ES-I3 (cell line): ENCODE results near the gene PVRIG.
"Not testable (repeated sequence)": the region's sequence is repeated elsewhere in the genome, so short reads cannot be mapped to it uniquely, and the experiment has no call there.

Experiments
- H3K36me3 ChIP-seq: 2 replicates; pipeline ENCODE4 v1.6.1; 2013; ENCODE audit warnings: mild to moderate bottlenecking, low read length, control low read depth, moderate library complexity; ENCODE audit not compliant: insufficient read depth
- H3K4me1 ChIP-seq: 2 replicates; pipeline ENCODE4 v1.6.1; 2013; ENCODE audit warnings: mild to moderate bottlenecking, control low read depth, low read length; ENCODE audit not compliant: insufficient read depth
- H3K9ac ChIP-seq: 2 replicates; pipeline ENCODE4 v1.6.1; 2013; ENCODE audit warnings: low read depth, mild to moderate bottlenecking, low read length, moderate library complexity
- H3K9me3 ChIP-seq: 2 replicates; pipeline ENCODE4 v1.6.1; 2013; ENCODE audit warnings: mild to moderate bottlenecking, low read length, moderate library complexity; ENCODE audit not compliant: control insufficient read depth, insufficient read depth

The PVRIG gene

GRCh38 chr7:100243385-100243784, 23.6 kb downstream of the PVRIG start:
- H3K9ac ChIP-seq, H3K4me1 ChIP-seq, H3K9me3 ChIP-seq, H3K36me3 ChIP-seq: not testable (repeated sequence)

GRCh38 chr7:100244988-100245605, 25.3 kb downstream of the PVRIG start:
- H3K4me1 ChIP-seq, H3K9ac ChIP-seq: not testable (repeated sequence)

GRCh38 chr7:100246121-100246864, 26.5 kb downstream of the PVRIG start:
- H3K9me3 ChIP-seq, H3K4me1 ChIP-seq, H3K9ac ChIP-seq, H3K36me3 ChIP-seq: not testable (repeated sequence)

More at GRCh38 chr7:100244988-100245605, 25.3 kb downstream of the PVRIG start:
- not testable (repeated sequence) for H3K9me3 ChIP-seq, H3K36me3 ChIP-seq

GRCh38 chr7:100246865-100247137, 27.1 kb downstream of the PVRIG start:
- not testable (repeated sequence) for H3K36me3 ChIP-seq, H3K9me3 ChIP-seq, H3K9ac ChIP-seq, H3K4me1 ChIP-seq

DNA sequence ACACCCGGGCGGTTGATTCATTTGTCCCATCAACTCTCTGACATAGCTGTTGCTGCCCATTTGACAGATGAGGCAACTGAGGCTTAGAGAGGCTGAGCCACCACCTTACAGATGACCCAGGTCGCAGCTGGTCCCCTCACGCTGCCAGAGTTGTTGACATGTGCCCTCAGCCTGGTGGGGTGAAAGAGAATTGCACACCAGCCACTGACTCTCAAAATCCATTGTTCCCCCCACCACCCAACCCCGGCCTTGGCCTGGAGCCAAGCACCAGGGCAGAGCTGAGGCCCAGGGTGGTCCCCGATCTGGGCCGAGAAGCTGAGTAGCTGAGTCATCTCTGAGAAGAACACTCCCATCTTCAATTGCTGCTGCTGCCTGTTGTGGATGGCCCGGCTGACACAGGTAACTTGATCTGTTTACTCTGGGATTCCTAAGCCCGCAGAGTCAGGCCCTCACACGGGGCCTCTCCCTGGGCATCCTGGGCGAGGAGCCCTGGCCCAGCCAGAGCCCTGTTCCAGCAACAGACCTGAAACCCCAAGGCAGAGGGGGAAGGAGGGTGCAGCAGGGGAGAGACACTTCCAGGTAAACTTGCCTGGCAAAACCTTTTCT, 27.5 kb downstream of the PVRIG start:
- no peak overlapping the region for H3K9ac ChIP-seq
- H3K4me1 ChIP-seq: peaks cover 9% of the 10 kb centered on the region; the same call in 1 of the 2 replicates
- no peaks in the 10 kb centered on the region for H3K9me3 ChIP-seq
- no peaks in the 10 kb centered on the region for H3K36me3 ChIP-seq

DNA sequence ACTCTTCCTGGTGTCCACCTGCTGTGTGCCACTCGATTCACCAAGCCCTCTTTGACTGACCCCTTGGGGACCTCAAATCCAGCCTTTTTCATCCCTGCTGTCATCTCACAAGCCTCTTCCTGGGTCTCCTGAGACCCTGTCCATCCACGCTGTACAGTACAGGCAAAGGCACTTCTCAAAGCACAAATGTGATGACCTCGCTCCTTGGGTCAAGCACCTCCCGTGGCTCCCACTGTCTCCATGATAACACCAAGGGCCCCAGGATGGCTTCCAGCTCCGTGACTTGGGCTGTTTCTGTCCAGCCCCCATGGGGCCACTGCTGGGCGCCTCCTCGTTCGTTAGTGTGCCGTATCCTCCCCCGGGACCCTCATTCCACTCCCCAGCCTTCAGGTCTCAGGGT, 28.7 kb downstream of the PVRIG start:
- H3K4me1 ChIP-seq: peaks cover 9% of the 10 kb centered on the region; the same call in 1 of the 2 replicates

GRCh38 chr7:100257017-100257416, 37.3 kb downstream of the PVRIG start:
- no peaks in the 10 kb centered on the region for H3K4me1 ChIP-seq
- no peaks in the 10 kb centered on the region for H3K36me3 ChIP-seq
- H3K9me3 ChIP-seq: no peaks in the 10 kb centered on the region

More for the DNA sequence above, 28.7 kb downstream of the PVRIG start:
- H3K9me3 ChIP-seq: no peaks in the 10 kb centered on the region
- no peak overlapping the region for H3K9ac ChIP-seq
- H3K36me3 ChIP-seq: no peaks in the 10 kb centered on the region

DNA sequence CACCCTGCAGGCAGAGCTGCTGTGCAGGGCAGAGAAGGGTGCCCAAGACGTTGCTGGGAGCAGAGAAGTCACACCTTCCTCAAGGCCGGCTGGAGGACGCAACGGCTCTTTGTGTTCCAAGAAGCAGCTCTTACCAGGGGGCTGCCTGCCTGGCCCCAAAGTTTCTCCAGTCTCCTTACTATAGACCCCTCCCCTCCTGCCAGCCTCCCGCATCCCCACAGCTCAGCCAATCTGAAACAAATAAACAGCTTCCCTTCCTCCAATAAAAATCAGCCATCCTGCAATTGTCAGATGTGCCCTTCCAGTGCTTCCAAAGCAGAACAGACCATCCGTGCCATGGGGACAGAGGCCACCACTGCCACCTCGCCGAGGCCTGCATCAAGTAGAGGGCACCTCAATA, 40.2 kb downstream of the PVRIG start:
- H3K9ac ChIP-seq, H3K9me3 ChIP-seq, H3K36me3 ChIP-seq, H3K4me1 ChIP-seq: not testable (repeated sequence)

More at GRCh38 chr7:100257017-100257416, 37.3 kb downstream of the PVRIG start:
- no peak overlapping the region for H3K9ac ChIP-seq

- not testable (repeated sequence) for H3K9ac ChIP-seq, H3K4me1 ChIP-seq, H3K9me3 ChIP-seq, H3K36me3 ChIP-seq
These were observed 43.1 kb downstream of the PVRIG start for GRCh38 chr7:100262896-100263295.

- not testable (repeated sequence) for H3K9me3 ChIP-seq, H3K36me3 ChIP-seq, H3K9ac ChIP-seq
- H3K4me1 ChIP-seq: peaks cover 11% of the 10 kb centered on the region
These were observed 44.5 kb downstream of the PVRIG start for GRCh38 chr7:100264223-100264622.

DNA sequence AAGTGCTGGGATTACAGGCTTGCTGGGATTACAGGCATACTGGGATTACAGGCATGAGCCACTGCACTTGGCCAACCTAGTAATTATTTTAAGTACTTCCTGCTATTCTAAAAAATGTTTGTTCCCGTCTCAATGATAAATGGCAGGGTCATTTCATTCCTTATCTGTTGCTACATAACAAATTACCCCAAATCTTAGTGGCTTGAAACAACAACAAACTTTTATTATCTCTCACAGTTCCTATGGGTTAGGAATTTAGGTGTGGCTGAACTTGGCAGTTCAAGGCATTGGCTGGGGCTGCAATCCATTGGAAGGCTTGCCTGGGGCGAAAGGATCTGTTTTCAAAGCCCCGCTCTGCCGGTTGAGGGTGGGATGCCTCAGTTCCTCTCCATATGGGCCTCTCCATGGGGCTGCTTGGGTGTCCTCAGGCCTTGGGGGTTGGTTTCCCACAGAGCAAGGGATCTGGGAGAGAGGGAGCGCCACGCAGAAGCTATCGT, 45.0 kb downstream of the PVRIG start:
- H3K9me3 ChIP-seq, H3K36me3 ChIP-seq, H3K9ac ChIP-seq: not testable (repeated sequence)
- H3K4me1 ChIP-seq: peaks cover 14% of the 10 kb centered on the region

GRCh38 chr7:100265851-100266250, 46.1 kb downstream of the PVRIG start:
- not testable (repeated sequence) for H3K9me3 ChIP-seq, H3K9ac ChIP-seq, H3K36me3 ChIP-seq
- H3K4me1 ChIP-seq: peaks cover 14% of the 10 kb centered on the region

DNA sequence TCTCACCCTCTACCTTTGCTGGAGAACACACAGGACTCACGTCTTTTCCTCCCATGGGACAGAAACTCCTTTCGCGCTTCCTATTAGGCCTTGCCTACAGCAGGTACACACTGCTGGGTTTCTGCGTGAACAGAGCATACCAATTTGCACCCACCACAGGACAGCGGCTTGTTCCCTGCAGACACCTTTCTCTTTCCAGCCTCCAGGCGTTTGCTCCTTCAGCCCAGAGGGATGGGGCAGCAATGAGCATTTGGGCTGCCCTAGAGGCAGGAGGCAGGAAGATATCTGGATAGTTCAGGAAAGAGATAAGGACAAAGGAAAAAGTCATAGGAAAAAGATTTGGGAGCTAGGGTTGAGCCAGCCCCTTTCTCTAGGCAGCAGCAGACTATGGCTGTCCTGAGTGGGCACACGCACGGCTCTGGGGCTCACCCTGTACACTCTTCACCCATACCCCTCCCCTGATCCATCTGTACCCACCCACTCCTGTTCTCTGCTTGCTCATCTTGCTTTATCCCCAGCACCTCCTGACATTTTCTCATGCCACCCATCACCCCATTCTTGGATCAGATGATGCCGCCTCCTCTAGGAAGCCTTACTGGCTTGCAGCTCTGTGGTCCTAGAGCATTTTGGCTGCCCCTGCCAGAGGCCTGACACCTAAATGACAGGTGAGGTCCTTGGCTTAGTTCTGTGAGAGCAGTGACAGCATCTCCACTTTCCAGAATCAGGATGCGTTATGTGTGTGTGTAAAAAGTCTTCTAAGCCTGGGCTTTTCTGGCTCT, 47.0 kb downstream of the PVRIG start:
- Histone ChIP-seq H3K9me3 (no peaks in the 10 kb centered on the region), H3K36me3 (no peaks in the 10 kb centered on the region), H3K9ac (no peak overlapping the region), H3K4me1 (peaks cover 14% of the 10 kb centered on the region)

- H3K9me3 ChIP-seq: no peaks in the 10 kb centered on the region
- H3K4me1 ChIP-seq: peaks cover 14% of the 10 kb centered on the region
- H3K36me3 ChIP-seq: no peaks in the 10 kb centered on the region
- H3K9ac ChIP-seq: no peak overlapping the region
These were observed 47.9 kb downstream of the PVRIG start for GRCh38 chr7:100267648-100268047.
